SK-N-MC (cell line): ENCODE measurements around the gene MET.

ENCODE experiments used
- EZH2 ChIP-seq: fragments of 200-600 bp; sonication (generic); IDR thresholded peaks from one replicate; pipeline ENCODE4 v1.6.1; 2017; ENCODE audit warnings: antibody characterized with exemption
- FOXP2 ChIP-seq: optimal IDR thresholded peaks from 2 replicates; pipeline ENCODE3; 2011; ENCODE audit warnings: mild to moderate bottlenecking, moderate library complexity; ENCODE audit not compliant: insufficient read depth; ENCODE audit errors: extremely low read length, control extremely low read depth
- POLR2AphosphoS5 ChIP-seq: IDR thresholded peaks from 2 replicates; pipeline ENCODE4 v1.6.1; 2012; ENCODE audit warnings: mild to moderate bottlenecking, low read depth, low read length, borderline replicate concordance

DNA sequence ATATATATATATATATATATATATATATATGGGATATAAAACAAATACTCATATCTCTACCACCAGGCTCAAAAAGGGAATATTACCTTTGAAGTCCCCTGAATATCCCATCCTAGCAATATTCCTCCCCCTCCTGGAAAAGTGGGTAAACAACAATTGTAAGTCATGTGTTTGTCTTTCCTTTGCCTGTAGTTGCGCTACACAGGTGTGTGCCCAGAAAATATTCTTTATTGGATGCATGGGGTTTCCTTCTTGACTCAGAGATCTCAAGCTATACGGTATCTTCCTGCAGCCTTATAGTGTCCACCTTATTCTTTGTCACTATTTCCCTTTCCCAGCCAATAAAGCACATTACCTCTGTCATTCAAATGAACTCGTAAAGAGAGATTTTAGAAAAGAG lies 54.2 kb downstream of the MET start:
- TF ChIP-seq POLR2AphosphoS5 = no peak
- no peak for TF ChIP-seq EZH2
- no peak for TF ChIP-seq FOXP2
